ENCODE results near the gene CYP2W1. TPM values are rescaled to one million over a fixed set of nuclear protein-coding genes. Genes with fewer than 3 reads are reported as not detected.

Gene CYP2W1
- total and polyA plus RNA-seq, 11 donors = not detected

DNA sequence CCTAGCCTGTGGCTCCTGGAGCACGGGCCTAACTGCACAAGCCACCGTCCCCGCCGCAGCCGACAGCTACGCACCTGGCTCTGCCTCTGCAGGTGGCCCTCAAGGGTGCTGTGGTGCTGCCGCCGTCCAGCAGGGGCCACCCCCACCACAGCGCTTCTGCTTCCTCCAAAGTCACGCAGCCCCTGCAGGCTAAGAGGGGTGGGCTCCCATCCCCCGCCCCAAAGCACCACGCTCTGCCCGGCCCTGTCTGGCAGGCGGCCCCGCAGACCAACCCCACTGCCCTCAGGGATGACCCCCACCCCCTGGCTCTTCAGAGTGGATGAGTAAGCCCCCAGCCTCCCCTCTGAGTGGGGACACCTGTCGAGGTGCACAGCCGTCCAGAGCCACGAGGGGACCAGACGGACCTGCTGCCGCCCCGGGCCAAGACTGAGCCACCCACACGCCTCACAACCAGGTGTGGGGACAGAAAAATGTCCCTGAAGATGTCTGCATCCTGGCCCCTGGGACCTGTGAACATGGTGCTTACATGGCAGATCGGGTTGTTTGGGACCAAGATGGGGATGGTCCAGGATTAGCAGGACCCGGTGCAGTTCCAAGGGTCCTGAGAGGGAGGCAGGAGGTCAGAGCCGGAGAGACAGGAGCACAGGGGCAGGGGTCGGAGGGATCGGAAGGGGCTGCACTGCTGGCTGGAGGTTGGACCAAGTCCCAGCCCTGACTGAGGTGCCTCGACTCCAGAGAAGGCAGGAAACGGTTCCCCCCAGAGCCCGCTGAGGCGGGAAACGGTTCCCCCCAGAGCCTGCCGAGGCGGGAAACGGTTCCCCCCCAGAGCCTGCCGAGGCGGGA lies 19.5 kb upstream of the CYP2W1 start:
- H3K27ac ChIP-seq = peak overlapping the region in 7 of 12 donors; percentile 85 to 94 (median 91)
- intact Hi-C loops (cut with DNase I) = no loop called here
- H3K36me3 ChIP-seq = peaks cover 0 to 22% (median 19%) of the 10 kb centered on the region in 9 donors
- no peak overlapping the region for H3K4me3 ChIP-seq
- TF ChIP-seq, protein P1, sequence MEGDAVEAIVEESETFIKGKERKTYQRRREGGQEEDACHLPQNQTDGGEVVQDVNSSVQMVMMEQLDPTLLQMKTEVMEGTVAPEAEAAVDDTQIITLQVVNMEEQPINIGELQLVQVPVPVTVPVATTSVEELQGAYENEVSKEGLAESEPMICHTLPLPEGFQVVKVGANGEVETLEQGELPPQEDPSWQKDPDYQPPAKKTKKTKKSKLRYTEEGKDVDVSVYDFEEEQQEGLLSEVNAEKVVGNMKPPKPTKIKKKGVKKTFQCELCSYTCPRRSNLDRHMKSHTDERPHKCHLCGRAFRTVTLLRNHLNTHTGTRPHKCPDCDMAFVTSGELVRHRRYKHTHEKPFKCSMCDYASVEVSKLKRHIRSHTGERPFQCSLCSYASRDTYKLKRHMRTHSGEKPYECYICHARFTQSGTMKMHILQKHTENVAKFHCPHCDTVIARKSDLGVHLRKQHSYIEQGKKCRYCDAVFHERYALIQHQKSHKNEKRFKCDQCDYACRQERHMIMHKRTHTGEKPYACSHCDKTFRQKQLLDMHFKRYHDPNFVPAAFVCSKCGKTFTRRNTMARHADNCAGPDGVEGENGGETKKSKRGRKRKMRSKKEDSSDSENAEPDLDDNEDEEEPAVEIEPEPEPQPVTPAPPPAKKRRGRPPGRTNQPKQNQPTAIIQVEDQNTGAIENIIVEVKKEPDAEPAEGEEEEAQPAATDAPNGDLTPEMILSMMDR (IDR thresholded peaks at IDR 0.05) = peak in 1 of 12 donors; percentile 7
- no peak for TF ChIP-seq POLR2A (IDR thresholded peaks at IDR 0.05)
- WGBS, 4 donors = 49 to 64% (median 59%) methylated on average over 25 to 37 of the region's 37 CpGs
- ATAC-seq (no peak), DNase-seq (peak in 3 of 5 donors; percentile 21 to 47 (median 24))
- H3K27me3 ChIP-seq = no peaks in the 10 kb centered on the region
- peaks cover 0 to 57% (median 29%) of the 10 kb centered on the region in 12 donors for H3K4me1 ChIP-seq
- no peaks in the 10 kb centered on the region for H3K9me3 ChIP-seq

DNA sequence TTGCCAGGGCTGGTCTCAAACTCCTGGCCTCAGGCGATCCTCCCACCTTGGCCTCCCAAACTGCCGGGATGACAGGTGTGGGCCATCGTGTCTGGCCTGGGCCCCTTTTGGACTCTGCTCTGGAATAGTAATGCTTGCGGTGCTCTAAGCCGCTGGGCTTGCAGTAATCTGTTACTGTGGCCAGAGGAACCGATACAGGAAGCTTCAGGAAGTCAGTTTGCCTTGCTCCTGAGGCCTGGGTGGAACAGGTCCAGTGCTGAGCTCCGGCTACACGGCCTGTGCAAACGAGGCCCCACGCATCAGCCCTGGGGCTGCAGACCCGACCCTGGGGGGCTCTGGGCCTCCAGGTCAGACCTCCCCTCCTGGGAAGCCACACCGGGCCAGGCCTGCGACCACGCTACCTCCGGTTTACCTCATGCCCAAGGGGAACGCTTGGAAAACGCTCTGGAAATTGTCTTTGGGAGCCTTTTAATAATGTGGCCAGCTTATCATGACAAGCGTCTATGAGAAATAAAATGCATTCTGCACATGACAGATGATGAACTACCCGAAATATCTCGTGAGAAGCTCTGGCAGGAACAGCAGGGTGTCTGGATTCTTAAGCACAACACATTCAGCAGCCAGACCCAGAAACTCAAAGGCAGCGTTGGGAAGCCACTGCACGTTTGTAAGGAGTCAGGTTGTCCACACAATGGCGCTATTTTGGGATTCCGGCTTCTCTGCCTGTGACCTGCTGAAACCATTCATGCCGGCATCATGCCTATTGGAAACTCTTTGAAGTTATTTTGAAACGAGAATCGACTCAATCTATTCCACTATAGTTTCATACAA lies 18.4 kb upstream of the CYP2W1 start:
- TF ChIP-seq, protein P1 (IDR thresholded peaks at IDR 0.05) = peak in 7 of 12 donors; percentile 9 to 51 (median 31)
- no peak for TF ChIP-seq POLR2A (IDR thresholded peaks at IDR 0.05)
- DNase-seq (peak; percentile 57 to 78 (median 65)), ATAC-seq (peak; percentile 40 to 81 (median 70))
- Histone ChIP-seq H3K4me1 (peaks cover 0 to 66% (median 29%) of the 10 kb centered on the region in 12 donors), H3K9me3 (no peaks in the 10 kb centered on the region), H3K27ac (peak overlapping the region; percentile 67 to 94 (median 88)), H3K4me3 (peak overlapping the region in 5 of 12 donors; percentile 9 to 17 (median 14)), H3K27me3 (no peaks in the 10 kb centered on the region), H3K36me3 (peaks cover 0 to 33% (median 30%) of the 10 kb centered on the region in 9 donors)
- WGBS, 4 donors = 21 to 24% (median 23%) methylated on average over 16 to 27 of the region's 27 CpGs
- intact Hi-C loops (cut with DNase I) = no loop called here

DNA sequence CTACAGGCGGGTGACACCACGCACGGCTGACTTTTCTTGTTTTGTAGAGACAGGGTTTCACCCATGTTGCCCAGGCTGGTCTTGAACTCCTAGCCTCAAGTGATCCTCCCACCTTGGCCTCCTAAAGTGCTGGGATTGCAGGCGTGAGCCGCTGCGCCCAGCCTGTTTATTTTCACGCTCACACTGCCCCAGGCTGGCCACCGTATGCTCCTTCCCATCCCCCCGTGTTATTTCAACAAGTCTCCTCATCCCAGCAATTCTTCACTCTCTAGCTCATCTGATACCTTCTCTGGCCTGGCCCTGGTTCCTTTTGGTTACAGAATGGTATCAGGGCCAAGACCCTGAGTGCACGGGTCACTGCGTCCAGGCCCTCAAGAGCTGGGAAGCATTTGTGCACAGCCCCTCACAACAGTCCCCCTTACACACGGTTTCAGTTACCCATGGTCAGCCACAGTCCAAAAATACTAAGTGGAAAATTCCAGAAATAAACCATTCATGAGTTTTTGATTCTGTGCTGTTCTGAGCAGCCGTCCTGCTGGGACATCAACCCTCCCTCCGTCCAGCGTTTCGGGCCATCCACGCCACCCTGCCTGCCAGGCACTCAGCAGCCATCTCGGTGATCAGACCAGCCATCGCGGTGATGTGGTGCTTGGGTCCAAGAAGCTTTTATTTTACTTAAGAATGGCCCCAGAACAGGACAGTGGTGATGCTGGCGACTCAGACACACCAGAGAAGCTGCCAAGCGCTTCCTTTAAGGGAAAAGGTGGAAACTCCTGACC lies 16.5 kb upstream of the CYP2W1 start:
- intact Hi-C loops (cut with DNase I) = no loop called here
- ATAC-seq (no peak), DNase-seq (peak in 2 of 5 donors; percentile 10 to 16)
- H3K27ac ChIP-seq = peak overlapping the region in 6 of 12 donors; percentile 87 to 94 (median 88)
- WGBS, 4 donors = 85 to 88% (median 87%) methylated on average over 22 of the region's 22 CpGs
- no peaks in the 10 kb centered on the region for H3K9me3 ChIP-seq
- peaks cover 0 to 57% (median 30%) of the 10 kb centered on the region in 12 donors for H3K4me1 ChIP-seq
- H3K4me3 ChIP-seq = no peak overlapping the region
- H3K27me3 ChIP-seq = no peaks in the 10 kb centered on the region
- TF ChIP-seq, protein P1 (IDR thresholded peaks at IDR 0.05) = no peak
- no peak for TF ChIP-seq POLR2A (IDR thresholded peaks at IDR 0.05)
- H3K36me3 ChIP-seq = peaks cover 0 to 52% (median 48%) of the 10 kb centered on the region in 9 donors
